HepG2 (cell line): ENCODE results near the gene IL10. TPM values are rescaled to one million over a fixed set of nuclear protein-coding genes. Genes with fewer than 3 reads are reported as not detected.
A peak's percentile ranks its signal among the peaks of the same experiment; 100 is the strongest.

Experiments
- ATAC-seq: fragments of 200-7000 bp; cut with Tn5 transposase; 3 replicates; pipeline ENCODE4 v1.9.1; 2020; ENCODE audit warnings: mild to moderate bottlenecking, moderate library complexity
- BruUV-seq: library from RNA; stranded (reverse); fragments of 400-500 nt; replicated peaks from 2 replicates; lab custom pipeline; 2021; lab: Mats Ljungman, UMichigan
- CTCF ChIA-PET: fragments of 300-600 bp; formaldehyde crosslinking; extraction: SDS; loops from one replicate; lab custom pipeline; 2021; ENCODE audit warnings: low total read pairs, inconsistent platforms, low intra/inter-chr PET ratio; lab: Yijun Ruan, JAX
- POLR2A ChIA-PET: fragments of 350-600 bp; sonication (Branson Sonifier 250); formaldehyde crosslinking; loops from one replicate; lab custom pipeline; 2020; ENCODE audit warnings: antibody characterized with exemption, inconsistent platforms; lab: Yijun Ruan, JAX
- DNase-seq: peaks from one replicate; pipeline ENCODE4 v3.0.0-alpha.2; 2015; ENCODE audit warnings: low spot score
- FAIRE-seq: peaks from 3 replicates; lab custom pipeline; 2011; peaks lifted over from hg19 to GRCh38; lab: Jason Lieb, UNC
- H2AFZ ChIP-seq: one replicate; pipeline ENCODE4 v1.6.1; 2011; ENCODE audit warnings: low read length, inconsistent platforms
- H3K27ac ChIP-seq: fragments of 300-600 bp; 3 replicates; pipeline ENCODE4 v1.8.0; 2011; ENCODE audit warnings: mixed run types, mild to moderate bottlenecking, mixed read lengths, low read length, inconsistent platforms; ENCODE audit not compliant: insufficient read depth; ENCODE audit errors: extremely low read length
- H3K27me3 ChIP-seq, 2 experiments: fragments of 200-600 bp in 1 of 2; 2 replicates in 1 of 2; 3 replicates in 1 of 2; pipeline versions ENCODE4 v1.6.0 to v1.8.0; 2011; ENCODE audit warnings: low read length in 2 of 2, mild to moderate bottlenecking in 2 of 2, moderate library complexity in 2 of 2, inconsistent platforms in 1 of 2; ENCODE audit not compliant: insufficient read depth in 2 of 2, control insufficient read depth in 1 of 2
- H3K36me3 ChIP-seq, 2 experiments: fragments of 200-600 bp in 1 of 2; replicated peaks in 1 of 2; 2 replicates in 1 of 2; 3 replicates in 1 of 2; pipeline versions ENCODE4 v1.5.1 to v1.8.0; 2011; ENCODE audit warnings: low read length in 2 of 2, inconsistent platforms in 1 of 2; ENCODE audit not compliant: insufficient read depth in 2 of 2, control insufficient read depth in 1 of 2
- H3K4me1 ChIP-seq: 2 replicates; pipeline ENCODE4 v1.5.1; 2012; ENCODE audit warnings: low read length, inconsistent platforms; ENCODE audit not compliant: insufficient read depth
- H3K4me2 ChIP-seq: 2 replicates; pipeline ENCODE4 v1.6.0; 2011; ENCODE audit warnings: low read depth, low read length, inconsistent platforms
- H3K4me3 ChIP-seq, 3 experiments: fragments of 200-600 bp in 1 of 3; sonication (generic), shearing (Covaris generic) in 1 of 3; replicated peaks in 1 of 3; 2 replicates each; pipeline ENCODE4 v1.5.1; 2011 to 2016; ENCODE audit warnings: low read length in 3 of 3, inconsistent platforms in 2 of 3, low read depth in 2 of 3, mild to moderate bottlenecking in 2 of 3, control low read depth in 1 of 3, mixed read lengths in 1 of 3; ENCODE audit not compliant: insufficient read depth in 1 of 3
- H3K79me2 ChIP-seq: one replicate; pipeline ENCODE4 v1.6.1; 2011; ENCODE audit warnings: low read length, inconsistent platforms; ENCODE audit not compliant: insufficient read depth
- H3K9ac ChIP-seq: 2 replicates; pipeline ENCODE4 v1.6.0; 2011; ENCODE audit warnings: mild to moderate bottlenecking, low read depth, low read length, inconsistent platforms; ENCODE audit not compliant: insufficient read depth
- H3K9me3 ChIP-seq: 2 replicates; pipeline ENCODE4 v1.5.1; 2012; ENCODE audit warnings: mild to moderate bottlenecking, low read length
- H4K20me1 ChIP-seq: 2 replicates; pipeline ENCODE4 v1.6.0; 2011; ENCODE audit warnings: inconsistent platforms, mild to moderate bottlenecking, low read length, moderate library complexity; ENCODE audit not compliant: insufficient read depth
- BRCA1 ChIP-seq: sonication (generic); formaldehyde crosslinking; IDR thresholded peaks from 2 replicates; pipeline ENCODE4 v1.4.0; 2020; ENCODE audit warnings: missing genetic modification reagents
- CHD4 ChIP-seq: fragments of 200-600 bp; sonication (generic); IDR thresholded peaks from 2 replicates; pipeline ENCODE4 v1.7.0; 2017; ENCODE audit warnings: mild to moderate bottlenecking, low read length, borderline replicate concordance
- CTCF ChIP-seq: sonication (generic); formaldehyde crosslinking; IDR thresholded peaks from 2 replicates; pipeline ENCODE4 v1.5.0; 2020; ENCODE audit warnings: mild to moderate bottlenecking, missing genetic modification reagents, moderate library complexity
- PLRG1 ChIP-seq: fragments of 450-650 bp; conservative IDR thresholded peaks from 2 replicates; pipeline ENCODE4 v1.6.1; 2016
- RORA ChIP-seq: sonication (generic); formaldehyde crosslinking; IDR thresholded peaks from 2 replicates; pipeline ENCODE4 v1.5.0; 2020; ENCODE audit warnings: mild to moderate bottlenecking, missing genetic modification reagents, moderate library complexity
- SMC3 ChIP-seq: IDR thresholded peaks from 2 replicates; pipeline ENCODE4 v1.6.1; 2011; ENCODE audit warnings: low read length, improper control_type of control experiment
- SNRNP70 ChIP-seq: fragments of 200-400 bp; formaldehyde crosslinking; IDR thresholded peaks from 2 replicates; pipeline ENCODE4 v1.6.1; 2017; ENCODE audit warnings: mild to moderate bottlenecking, low read depth, low read length, moderate library complexity
- TBL1XR1 ChIP-seq: fragments of 150-350 bp; IDR thresholded peaks from 2 replicates; pipeline ENCODE4 v1.6.1; 2014; ENCODE audit warnings: borderline replicate concordance, low read length; ENCODE audit not compliant: partially characterized antibody
- TRIM22 ChIP-seq: fragments of 450-650 bp; IDR thresholded peaks from 2 replicates; pipeline ENCODE4 v1.6.1; 2017
- ZBTB10 ChIP-seq: sonication (generic); formaldehyde crosslinking; IDR thresholded peaks from 2 replicates; pipeline ENCODE4 v1.4.0; 2020; ENCODE audit warnings: missing genetic modification reagents, borderline replicate concordance
- ZBTB7A ChIP-seq: sonication (generic); formaldehyde crosslinking; IDR thresholded peaks from 2 replicates; pipeline ENCODE4 v1.8.0; 2022; ENCODE audit warnings: mild to moderate bottlenecking, missing genetic modification reagents
- ZMYM3 ChIP-seq: sonication (generic); formaldehyde crosslinking; IDR thresholded peaks from 2 replicates; pipeline ENCODE4 v1.5.1; 2020; ENCODE audit warnings: mild to moderate bottlenecking, missing genetic modification reagents
- ZNF234 ChIP-seq: sonication (generic); formaldehyde crosslinking; conservative IDR thresholded peaks from 2 replicates; pipeline ENCODE4 v1.5.1; 2020; ENCODE audit warnings: mild to moderate bottlenecking, missing genetic modification reagents
- ZNF256 ChIP-seq: sonication (generic); formaldehyde crosslinking; conservative IDR thresholded peaks from 2 replicates; pipeline ENCODE4 v1.4.0; 2020; ENCODE audit warnings: missing genetic modification reagents
- ZNF260 ChIP-seq: sonication (generic); formaldehyde crosslinking; IDR thresholded peaks from 2 replicates; pipeline ENCODE4 v1.4.0; 2020; ENCODE audit warnings: missing genetic modification reagents, low read depth, mild to moderate bottlenecking, borderline replicate concordance
- ZNF598 ChIP-seq: sonication (generic); formaldehyde crosslinking; IDR thresholded peaks from 2 replicates; pipeline ENCODE4 v1.5.1; 2020; ENCODE audit warnings: mild to moderate bottlenecking, missing genetic modification reagents, borderline replicate concordance
- ZNF672 ChIP-seq: sonication (generic); formaldehyde crosslinking; IDR thresholded peaks from 2 replicates; pipeline ENCODE4 v1.8.1; 2022; ENCODE audit warnings: missing genetic modification reagents
- ZSCAN9 ChIP-seq: IDR thresholded peaks from 2 replicates; pipeline ENCODE4 v1.6.1; 2016; ENCODE audit warnings: borderline replicate concordance
- WGBS: methylation state at CpG from one replicate; pipeline ENCODE4 v1.1.6; 2017; ENCODE audit warnings: low lambda C conversion rate; 5-methylcytosine and 5-hydroxymethylcytosine counted together
- in situ Hi-C: cut with HindIII; loops from 2 replicates; pipeline ENCODE4 v1.10.0; 2017; ENCODE audit warnings: low pct_unique_long_range_greater_than_20kb; ENCODE audit not compliant: extremely low pct_ligation_motif_present
- intact Hi-C: fragments of 100-400 bp; cut with micrococcal nuclease; formaldehyde crosslinking; loops from one replicate; pipeline ENCODE4 v1.10.0; 2022; ENCODE audit not compliant: unreplicated experiment
- polyA plus RNA-seq, 8 experiments: library from polyadenylated mRNA; depleted of rRNA in 3 of 8; stranded (reverse) in 7 of 8; unstranded in 1 of 8; fragments of >200 nt; fragmentation: Illumina TruSeq in 4 of 8; extraction: Trizol in 4 of 8; gene quantifications; 2 replicates each; pipeline versions ENCODE4 v1.2.1 to v1.2.3, GENCODE V29; 2011 to 2016; ENCODE audit warnings: low read depth in 4 of 8, missing spikeins in 1 of 8, mixed read lengths in 1 of 8; ENCODE audit not compliant: insufficient read depth in 1 of 8
- total RNA-seq, 5 experiments: library from RNA; depleted of rRNA; stranded (reverse); fragments of >200 nt; fragmentation: Illumina TruSeq; extraction: Trizol; gene quantifications; 2 replicates each; pipeline ENCODE4 v1.2.3, GENCODE V29; 2016; ENCODE audit warnings: low read depth in 1 of 5

Gene IL10
- total and polyA plus RNA-seq, 2 of the 13 experiments (the other 11 are each of a cell fraction or from before 2014, with no cell fraction given), result not detected

GRCh38 chr1:206734499-206735142 is 37.7 kb downstream of the IL10 start:
- Histone ChIP-seq H3K36me3 (peaks cover 25 to 30% of the 10 kb centered on the region in 2 experiments; a peak in 4 of 5 replicates), H3K27me3 (no peaks in the 10 kb centered on the region), H3K79me2 (no peaks in the 10 kb centered on the region), H3K4me1 (no peaks in the 10 kb centered on the region), H3K4me2 (no peak overlapping the region), H3K9me3 (no peaks in the 10 kb centered on the region), H3K27ac (no peak overlapping the region), H3K4me3 (no peak overlapping the region), H2AFZ (no peak overlapping the region), H3K9ac (no peak overlapping the region), H4K20me1 (0 out of 2 replicates have a peak, but pooled peaks cover 5% of the 10 kb centered on the region)
- 69% methylated on average over 9 of the region's 9 CpGs for WGBS
- BruUV-seq, result no TSS peak
- ChIA-PET CTCF (interaction anchor here (0.8 to 1.6 kb wide), 2 partner anchors 178 to 247 kb away, joined by 4 to 11 read pairs; no protein-coding TSS in a partner anchor), POLR2A (no interaction called here)
- in situ Hi-C loops (loop anchor here (5.0 to 10.0 kb wide), 2 partner anchors 178 to 250 kb away; no protein-coding TSS in a partner anchor), intact Hi-C loops (loop anchor here (1.0 to 10.0 kb wide), 3 partner anchors 178 to 340 kb away; no protein-coding TSS in a partner anchor)
- DNase-seq (no peak), ATAC-seq (peak; percentile 66), FAIRE-seq (peak; percentile 28)
- TF ChIP-seq SNRNP70 (no peak), ZNF256 (CRISPR knock-in tag) (no peak), RORA (CRISPR knock-in tag) (no peak), ZNF598 (no peak), BRCA1 (CRISPR knock-in tag) (no peak), PLRG1 (no peak), ZBTB7A (CRISPR knock-in tag) (no peak), CHD4 (no peak), ZNF260 (CRISPR knock-in tag) (no peak), CTCF (CRISPR knock-in tag) (peak; percentile 70), ZNF234 (CRISPR knock-in tag) (no peak), ZBTB10 (no peak), ZNF672 (CRISPR knock-in tag) (no peak), TBL1XR1 (no peak), TRIM22 (no peak), SMC3 (peak; percentile 76), ZMYM3 (no peak), ZSCAN9 (CRISPR knock-in tag) (no peak)
